Measurements from ENCODE around the gene SERPINB6. TPM values are rescaled to one million over a fixed set of nuclear protein-coding genes. Genes with fewer than 3 reads are reported as not detected.

Gene SERPINB6
- total and polyA plus RNA-seq, 9 of the 15 experiments (the other 6 are each of a cell fraction or from before 2014, with no cell fraction given), result 86.6 to 211 (median 143) TPM

DNA sequence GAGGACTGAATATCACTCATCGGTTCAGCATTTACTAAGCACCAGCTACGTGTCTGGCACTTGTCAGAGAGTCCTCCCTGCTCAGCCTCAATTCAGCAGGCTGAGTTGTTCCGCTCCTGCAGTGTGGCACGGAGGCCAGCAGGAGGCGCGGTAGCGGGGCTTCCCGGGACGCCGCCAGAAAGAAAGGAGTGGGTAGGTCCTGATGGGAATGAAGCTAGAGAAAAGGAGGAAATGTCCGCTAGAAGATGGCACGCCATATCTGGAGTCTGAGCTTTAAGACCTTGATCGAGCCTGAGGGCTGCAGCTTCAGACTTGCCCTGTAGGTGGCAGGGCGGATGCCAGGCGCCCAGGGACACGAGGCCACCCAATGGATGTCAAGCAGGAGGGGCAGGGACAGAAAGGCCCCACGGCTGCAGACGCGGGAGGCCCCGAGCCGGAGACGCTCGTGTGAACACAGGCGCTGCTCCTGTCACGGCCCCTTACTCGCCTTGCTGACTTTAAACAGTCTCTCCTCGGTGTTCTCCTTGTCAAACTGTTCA lies 18.7 kb downstream of the SERPINB6 start (continued):
- TF ChIP-seq, protein P1, sequence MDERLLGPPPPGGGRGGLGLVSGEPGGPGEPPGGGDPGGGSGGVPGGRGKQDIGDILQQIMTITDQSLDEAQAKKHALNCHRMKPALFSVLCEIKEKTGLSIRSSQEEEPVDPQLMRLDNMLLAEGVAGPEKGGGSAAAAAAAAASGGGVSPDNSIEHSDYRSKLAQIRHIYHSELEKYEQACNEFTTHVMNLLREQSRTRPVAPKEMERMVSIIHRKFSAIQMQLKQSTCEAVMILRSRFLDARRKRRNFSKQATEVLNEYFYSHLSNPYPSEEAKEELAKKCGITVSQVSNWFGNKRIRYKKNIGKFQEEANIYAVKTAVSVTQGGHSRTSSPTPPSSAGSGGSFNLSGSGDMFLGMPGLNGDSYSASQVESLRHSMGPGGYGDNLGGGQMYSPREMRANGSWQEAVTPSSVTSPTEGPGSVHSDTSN (CRISPR knock-in tag; IDR thresholded peaks at IDR 0.05; ENCODE audit: low read depth), result no peak
- TF ChIP-seq, protein P1 (tag; conservative IDR thresholded peaks at IDR 0.05; ENCODE audit: low read depth), result no peak
- TF ChIP-seq, protein P2, sequence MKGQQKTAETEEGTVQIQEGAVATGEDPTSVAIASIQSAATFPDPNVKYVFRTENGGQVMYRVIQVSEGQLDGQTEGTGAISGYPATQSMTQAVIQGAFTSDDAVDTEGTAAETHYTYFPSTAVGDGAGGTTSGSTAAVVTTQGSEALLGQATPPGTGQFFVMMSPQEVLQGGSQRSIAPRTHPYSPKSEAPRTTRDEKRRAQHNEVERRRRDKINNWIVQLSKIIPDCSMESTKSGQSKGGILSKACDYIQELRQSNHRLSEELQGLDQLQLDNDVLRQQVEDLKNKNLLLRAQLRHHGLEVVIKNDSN (CRISPR knock-in tag; IDR thresholded peaks at IDR 0.05), result no peak
- TF ChIP-seq ZNF3 (CRISPR knock-in tag; IDR thresholded peaks at IDR 0.05) (no peak), HNRNPUL1 (IDR thresholded peaks at IDR 0.05; ENCODE audit: low read length) (no peak), POLR2B (IDR thresholded peaks at IDR 0.05; ENCODE audit: low read depth, partially characterized antibody) (no peak), ZNF354B (CRISPR knock-in tag; IDR thresholded peaks at IDR 0.05) (no peak)
- TF ChIP-seq, protein P3, sequence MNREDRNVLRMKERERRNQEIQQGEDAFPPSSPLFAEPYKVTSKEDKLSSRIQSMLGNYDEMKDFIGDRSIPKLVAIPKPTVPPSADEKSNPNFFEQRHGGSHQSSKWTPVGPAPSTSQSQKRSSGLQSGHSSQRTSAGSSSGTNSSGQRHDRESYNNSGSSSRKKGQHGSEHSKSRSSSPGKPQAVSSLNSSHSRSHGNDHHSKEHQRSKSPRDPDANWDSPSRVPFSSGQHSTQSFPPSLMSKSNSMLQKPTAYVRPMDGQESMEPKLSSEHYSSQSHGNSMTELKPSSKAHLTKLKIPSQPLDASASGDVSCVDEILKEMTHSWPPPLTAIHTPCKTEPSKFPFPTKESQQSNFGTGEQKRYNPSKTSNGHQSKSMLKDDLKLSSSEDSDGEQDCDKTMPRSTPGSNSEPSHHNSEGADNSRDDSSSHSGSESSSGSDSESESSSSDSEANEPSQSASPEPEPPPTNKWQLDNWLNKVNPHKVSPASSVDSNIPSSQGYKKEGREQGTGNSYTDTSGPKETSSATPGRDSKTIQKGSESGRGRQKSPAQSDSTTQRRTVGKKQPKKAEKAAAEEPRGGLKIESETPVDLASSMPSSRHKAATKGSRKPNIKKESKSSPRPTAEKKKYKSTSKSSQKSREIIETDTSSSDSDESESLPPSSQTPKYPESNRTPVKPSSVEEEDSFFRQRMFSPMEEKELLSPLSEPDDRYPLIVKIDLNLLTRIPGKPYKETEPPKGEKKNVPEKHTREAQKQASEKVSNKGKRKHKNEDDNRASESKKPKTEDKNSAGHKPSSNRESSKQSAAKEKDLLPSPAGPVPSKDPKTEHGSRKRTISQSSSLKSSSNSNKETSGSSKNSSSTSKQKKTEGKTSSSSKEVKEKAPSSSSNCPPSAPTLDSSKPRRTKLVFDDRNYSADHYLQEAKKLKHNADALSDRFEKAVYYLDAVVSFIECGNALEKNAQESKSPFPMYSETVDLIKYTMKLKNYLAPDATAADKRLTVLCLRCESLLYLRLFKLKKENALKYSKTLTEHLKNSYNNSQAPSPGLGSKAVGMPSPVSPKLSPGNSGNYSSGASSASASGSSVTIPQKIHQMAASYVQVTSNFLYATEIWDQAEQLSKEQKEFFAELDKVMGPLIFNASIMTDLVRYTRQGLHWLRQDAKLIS (CRISPR knock-in tag; IDR thresholded peaks at IDR 0.05), result no peak
- TF ChIP-seq, protein P4, sequence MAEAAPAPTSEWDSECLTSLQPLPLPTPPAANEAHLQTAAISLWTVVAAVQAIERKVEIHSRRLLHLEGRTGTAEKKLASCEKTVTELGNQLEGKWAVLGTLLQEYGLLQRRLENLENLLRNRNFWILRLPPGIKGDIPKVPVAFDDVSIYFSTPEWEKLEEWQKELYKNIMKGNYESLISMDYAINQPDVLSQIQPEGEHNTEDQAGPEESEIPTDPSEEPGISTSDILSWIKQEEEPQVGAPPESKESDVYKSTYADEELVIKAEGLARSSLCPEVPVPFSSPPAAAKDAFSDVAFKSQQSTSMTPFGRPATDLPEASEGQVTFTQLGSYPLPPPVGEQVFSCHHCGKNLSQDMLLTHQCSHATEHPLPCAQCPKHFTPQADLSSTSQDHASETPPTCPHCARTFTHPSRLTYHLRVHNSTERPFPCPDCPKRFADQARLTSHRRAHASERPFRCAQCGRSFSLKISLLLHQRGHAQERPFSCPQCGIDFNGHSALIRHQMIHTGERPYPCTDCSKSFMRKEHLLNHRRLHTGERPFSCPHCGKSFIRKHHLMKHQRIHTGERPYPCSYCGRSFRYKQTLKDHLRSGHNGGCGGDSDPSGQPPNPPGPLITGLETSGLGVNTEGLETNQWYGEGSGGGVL (CRISPR knock-in tag; IDR thresholded peaks at IDR 0.05), result no peak

Measured in K562 (cell line).